Activated CD4-positive, alpha-beta T cell treated with anti-CD3 and anti-CD28 coated beads, Interleukin-2, amount 10 ng/mL, durations not matched to agents 7 days and 5 days (primary cell): ENCODE results near the gene IFNA6. TPM values are rescaled to one million over a fixed set of nuclear protein-coding genes. Genes with fewer than 3 reads are reported as not detected.

Experiments
- CTCF ChIA-PET: fragments of 350-600 bp; sonication (Branson Sonifier 250); formaldehyde crosslinking; loops from one replicate; lab custom pipeline; 2021; ENCODE audit warnings: antibody characterized with exemption; lab: Charles Lee
- POLR2A ChIA-PET: fragments of 350-600 bp; sonication (Branson Sonifier 250); formaldehyde crosslinking; loops from one replicate; lab custom pipeline; 2021; ENCODE audit warnings: antibody characterized with exemption; lab: Charles Lee
- DNase-seq: peaks from one replicate; pipeline ENCODE4 v3.0.0-alpha.2; 2020
- H3K27ac Mint-ChIP-seq: one replicate; pipeline ENCODE4 v1.8.0; 2021; ENCODE audit warnings: mild to moderate bottlenecking, moderate library complexity, mixed read lengths
- H3K27me3 Mint-ChIP-seq: one replicate; pipeline ENCODE4 v1.8.0; 2021; ENCODE audit warnings: mixed read lengths
- H3K36me3 Mint-ChIP-seq: one replicate; pipeline ENCODE4 v1.8.0; 2021; ENCODE audit warnings: low read depth, mixed read lengths
- H3K4me1 Mint-ChIP-seq: one replicate; pipeline ENCODE4 v1.8.0; 2021; ENCODE audit warnings: mixed read lengths
- H3K4me3 Mint-ChIP-seq: one replicate; pipeline ENCODE4 v1.8.0; 2021; ENCODE audit warnings: mild to moderate bottlenecking, moderate library complexity, mixed read lengths
- H3K9me3 Mint-ChIP-seq: one replicate; pipeline ENCODE4 v1.8.0; 2021; ENCODE audit warnings: mixed read lengths
- total RNA-seq, 2 experiments: library from RNA; stranded (reverse); gene quantifications; one replicate each; pipeline ENCODE4 v1.2.3, GENCODE V29; 2021

IFNA6 gene
- total RNA-seq, 2 experiments from 2014 or later = not detected

DNA sequence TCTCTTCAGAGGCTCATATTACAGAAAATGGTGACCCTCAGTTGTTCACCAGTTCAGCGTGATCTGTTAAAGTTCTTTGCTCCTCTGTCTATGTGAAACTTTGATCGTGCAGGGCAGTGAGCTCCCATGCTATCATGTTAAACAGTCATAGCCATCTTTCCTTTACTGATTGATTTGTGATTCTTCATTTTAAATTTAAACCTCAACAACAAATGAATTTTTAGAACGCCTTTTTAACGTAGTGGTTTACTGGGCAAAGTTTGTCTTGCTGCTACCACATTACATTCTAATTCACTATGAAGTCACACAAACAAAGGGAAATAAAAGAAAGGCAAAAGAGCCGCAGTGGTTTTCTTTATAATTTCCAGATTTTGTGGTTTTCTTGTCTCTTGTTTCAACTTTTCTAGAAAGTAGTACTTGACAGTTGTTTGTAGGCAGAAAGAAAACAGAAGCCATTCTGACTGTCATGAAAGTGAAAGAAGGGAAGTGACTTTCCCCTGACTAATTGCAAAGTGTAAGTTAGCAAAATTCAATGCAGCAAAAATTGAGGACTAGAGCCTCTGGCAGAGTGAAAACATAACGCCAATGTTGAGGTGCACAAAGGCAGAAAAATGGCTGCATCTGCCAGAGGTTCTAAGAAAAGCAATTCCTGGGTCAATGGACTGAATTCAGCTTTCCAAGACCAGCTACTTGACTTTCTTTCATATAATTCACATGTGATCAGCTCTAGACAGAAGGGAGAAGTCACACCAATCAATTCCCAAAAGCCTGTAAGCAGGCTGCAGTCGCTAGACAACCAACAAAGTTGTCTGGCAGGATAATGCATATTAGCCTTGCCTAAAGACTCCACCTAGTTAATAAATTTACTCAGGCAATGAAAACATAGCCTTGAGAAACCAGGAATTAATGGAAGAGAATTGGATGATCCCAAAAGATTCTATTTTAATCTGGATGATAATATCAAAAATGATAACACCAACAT, 7.1 kb upstream of the IFNA6 start:
- Mint-ChIP-seq H3K4me1 (peaks cover 23% of the 10 kb centered on the region), H3K27me3 (peaks cover 32% of the 10 kb centered on the region), H3K4me3 (peak overlapping the region; percentile 57), H3K27ac (peak overlapping the region; percentile 96), H3K36me3 (peaks cover 7% of the 10 kb centered on the region), H3K9me3 (peaks cover 6% of the 10 kb centered on the region)
- CTCF ChIA-PET = no interaction called here
- DNase-seq = peak; percentile 28
- POLR2A ChIA-PET = no interaction called here

DNA sequence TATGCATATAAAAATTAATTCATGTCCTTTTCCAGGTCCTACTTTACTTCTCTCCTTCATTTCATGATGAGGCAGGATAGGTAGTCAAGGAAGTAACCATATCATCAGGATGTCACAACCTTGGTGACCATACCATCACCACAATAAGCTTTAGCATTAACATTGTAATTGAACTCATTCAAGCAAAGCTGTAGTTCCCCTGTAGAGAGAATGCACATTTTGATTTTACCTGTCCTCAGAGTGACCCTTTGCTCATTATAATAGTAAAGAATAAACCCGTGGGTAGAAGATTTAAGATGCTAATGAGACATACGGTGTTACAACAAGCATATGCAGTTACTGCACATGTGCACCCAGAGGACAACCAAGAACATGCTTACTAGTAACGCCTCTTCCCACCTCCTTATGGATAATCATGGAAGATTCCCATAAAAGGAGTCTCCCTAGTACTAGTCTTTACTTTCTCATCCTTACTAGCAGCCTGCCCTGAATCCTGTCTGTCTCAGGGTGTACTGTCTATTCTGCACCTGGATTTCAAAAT, 2.2 kb downstream of the IFNA6 start:
- Mint-ChIP-seq H3K27ac (no peak overlapping the region), H3K36me3 (peaks cover 5% of the 10 kb centered on the region), H3K4me3 (no peak overlapping the region), H3K9me3 (peaks cover 8% of the 10 kb centered on the region), H3K27me3 (peaks cover 69% of the 10 kb centered on the region), H3K4me1 (no peaks in the 10 kb centered on the region)
- POLR2A ChIA-PET = no interaction called here
- CTCF ChIA-PET = no interaction called here
- DNase-seq = no peak

DNA sequence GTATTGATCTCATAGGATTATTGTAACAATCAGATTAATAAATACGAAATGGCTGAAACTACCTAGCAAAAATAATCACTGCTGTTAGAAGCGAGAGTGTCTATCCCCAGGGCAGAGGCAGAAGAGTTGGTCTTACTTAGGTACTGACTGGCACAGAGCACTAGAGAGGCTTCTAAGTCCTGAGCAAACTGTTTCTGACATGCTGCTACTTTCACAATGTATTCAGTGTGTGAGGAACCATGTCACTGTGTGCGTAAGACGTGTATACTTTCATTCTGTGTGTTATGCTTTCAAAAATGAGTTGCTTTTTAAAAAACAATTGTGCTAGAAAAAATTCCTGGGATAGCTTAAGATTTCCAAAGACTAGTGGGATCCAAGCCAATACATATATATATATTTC, 10.0 kb downstream of the IFNA6 start:
- no peak overlapping the region for H3K27ac Mint-ChIP-seq
- CTCF ChIA-PET = no interaction called here
- H3K36me3 Mint-ChIP-seq = peaks cover 6% of the 10 kb centered on the region
- POLR2A ChIA-PET = no interaction called here
- no peak for DNase-seq
- peaks cover 10% of the 10 kb centered on the region for H3K9me3 Mint-ChIP-seq
- peaks cover 36% of the 10 kb centered on the region for H3K27me3 Mint-ChIP-seq
- no peak overlapping the region for H3K4me3 Mint-ChIP-seq
- peaks cover 9% of the 10 kb centered on the region for H3K4me1 Mint-ChIP-seq

DNA sequence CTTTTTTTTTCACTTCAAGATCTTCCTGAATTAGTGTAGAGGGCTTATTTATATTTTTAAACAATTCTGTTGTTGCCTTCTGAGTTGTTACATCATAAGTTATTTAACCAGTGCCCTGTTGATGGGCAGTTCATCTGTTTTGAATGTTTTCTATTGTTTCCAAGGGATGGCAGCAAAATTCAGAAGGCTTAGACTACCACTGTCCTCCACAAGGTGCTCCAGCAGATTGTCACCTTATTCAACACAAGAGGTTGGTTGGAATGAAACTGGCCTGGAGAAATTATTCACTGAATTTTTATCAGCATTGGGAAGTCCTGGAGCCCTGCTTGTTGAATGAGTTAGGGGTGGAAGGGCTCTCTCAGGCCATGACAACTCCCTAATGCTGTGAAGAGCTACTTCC, 14.2 kb downstream of the IFNA6 start:
- CTCF ChIA-PET = interaction anchor here (1.0 kb wide), 1 partner anchor 10 kb away, joined by 4 read pairs; no protein-coding TSS in a partner anchor
- DNase-seq = no peak
- Mint-ChIP-seq H3K4me1 (peaks cover 39% of the 10 kb centered on the region), H3K36me3 (peaks cover 27% of the 10 kb centered on the region), H3K27ac (no peak overlapping the region), H3K27me3 (peaks cover 15% of the 10 kb centered on the region), H3K4me3 (no peak overlapping the region), H3K9me3 (peaks cover 2% of the 10 kb centered on the region)
- POLR2A ChIA-PET = no interaction called here

DNA sequence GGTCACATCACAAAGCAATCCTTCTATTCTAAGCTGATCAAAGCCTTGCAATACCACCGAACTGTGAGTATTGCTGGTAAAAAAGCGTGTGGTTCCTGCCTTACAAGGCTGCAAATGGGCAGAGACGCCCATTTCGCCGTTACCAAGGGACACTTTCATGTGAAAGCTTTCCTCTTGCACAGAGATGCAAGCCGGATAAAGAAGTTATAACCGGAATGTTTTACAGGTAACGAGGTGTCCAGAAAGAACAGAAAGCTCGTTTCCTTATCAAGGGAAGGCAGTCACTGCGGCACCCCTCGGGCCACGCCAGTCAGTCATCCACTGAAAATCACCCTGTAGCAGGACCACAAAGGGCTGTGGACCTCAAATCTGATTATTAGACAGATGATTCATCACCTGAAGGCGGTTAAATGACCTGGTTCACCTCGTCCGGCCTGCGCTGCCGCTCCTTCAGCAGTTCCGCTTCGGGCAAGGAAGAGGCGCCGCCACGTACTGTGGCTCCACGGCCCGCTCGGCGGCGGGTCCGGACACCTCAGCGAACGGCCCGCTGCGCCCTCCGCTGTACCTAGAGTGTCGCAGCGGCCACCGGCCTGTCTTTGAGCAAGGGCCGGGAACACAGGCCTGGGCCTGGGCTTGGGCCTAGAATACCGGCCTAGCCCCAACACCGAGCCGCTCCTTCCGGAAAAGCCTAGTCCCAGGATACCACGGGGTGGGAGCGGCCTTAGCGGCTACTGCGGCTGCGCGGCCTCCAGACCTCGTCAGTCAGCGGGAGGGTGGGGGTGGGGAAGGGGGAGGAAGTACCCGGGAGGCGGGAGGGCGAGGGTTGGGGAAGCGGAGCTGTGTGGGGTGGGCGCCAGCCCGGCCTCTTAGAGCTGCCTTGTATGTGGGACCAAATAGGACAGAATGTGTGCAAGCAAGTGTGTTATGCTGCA, 15.7 kb downstream of the IFNA6 start, which contains the start of gene KLHL9:
Gene KLHL9, minus strand, starts transcription at position 704 of the 932 bp plus-strand sequence. Its CDS starts 545 bp downstream, at position 159.
- Mint-ChIP-seq H3K27me3 (peaks cover 12% of the 10 kb centered on the region), H3K9me3 (peaks cover 2% of the 10 kb centered on the region), H3K4me1 (peaks cover 50% of the 10 kb centered on the region), H3K36me3 (peaks cover 37% of the 10 kb centered on the region), H3K4me3 (peak within 1 kb of the TSS; percentile 91), H3K27ac (peak within 1 kb of the TSS; percentile 96)
- ChIA-PET POLR2A (no interaction called here), CTCF (interaction anchor here (0.8 to 2.0 kb wide), 5 partner anchors 9 to 224 kb away, joined by 3 to 10 read pairs (median 5); no protein-coding TSS in a partner anchor)
- peak; percentile 87 for DNase-seq

DNA sequence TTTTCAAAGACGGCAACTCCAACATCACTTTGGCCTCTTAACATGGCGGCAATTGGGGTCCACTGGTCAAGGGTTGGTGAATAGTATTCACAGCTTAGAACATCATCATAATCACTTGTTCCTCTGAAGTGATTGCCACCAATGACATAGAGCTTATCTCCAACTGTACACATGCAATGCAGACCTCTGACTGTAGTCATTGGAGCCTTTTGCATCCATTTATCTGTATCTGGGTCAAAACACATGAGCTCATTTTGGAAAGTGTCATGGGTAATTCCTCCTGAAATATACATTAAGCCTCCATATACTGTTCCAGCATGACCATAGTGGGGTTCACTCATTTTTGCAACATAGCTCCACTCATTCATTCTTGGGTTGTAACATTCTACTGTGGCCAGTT, 17.5 kb downstream of the IFNA6 start:
- no peak overlapping the region for H3K27ac Mint-ChIP-seq
- H3K4me3 Mint-ChIP-seq = peak overlapping the region; percentile 91
- no peak for DNase-seq
- peaks cover 59% of the 10 kb centered on the region for H3K4me1 Mint-ChIP-seq
- ChIA-PET CTCF (interaction anchor here (0.6 to 2.0 kb wide), 2 partner anchors 63 to 251 kb away, joined by 3 to 10 read pairs; no protein-coding TSS in a partner anchor), POLR2A (no interaction called here)
- peaks cover 3% of the 10 kb centered on the region for H3K27me3 Mint-ChIP-seq
- peaks cover 2% of the 10 kb centered on the region for H3K9me3 Mint-ChIP-seq
- peaks cover 41% of the 10 kb centered on the region for H3K36me3 Mint-ChIP-seq

DNA sequence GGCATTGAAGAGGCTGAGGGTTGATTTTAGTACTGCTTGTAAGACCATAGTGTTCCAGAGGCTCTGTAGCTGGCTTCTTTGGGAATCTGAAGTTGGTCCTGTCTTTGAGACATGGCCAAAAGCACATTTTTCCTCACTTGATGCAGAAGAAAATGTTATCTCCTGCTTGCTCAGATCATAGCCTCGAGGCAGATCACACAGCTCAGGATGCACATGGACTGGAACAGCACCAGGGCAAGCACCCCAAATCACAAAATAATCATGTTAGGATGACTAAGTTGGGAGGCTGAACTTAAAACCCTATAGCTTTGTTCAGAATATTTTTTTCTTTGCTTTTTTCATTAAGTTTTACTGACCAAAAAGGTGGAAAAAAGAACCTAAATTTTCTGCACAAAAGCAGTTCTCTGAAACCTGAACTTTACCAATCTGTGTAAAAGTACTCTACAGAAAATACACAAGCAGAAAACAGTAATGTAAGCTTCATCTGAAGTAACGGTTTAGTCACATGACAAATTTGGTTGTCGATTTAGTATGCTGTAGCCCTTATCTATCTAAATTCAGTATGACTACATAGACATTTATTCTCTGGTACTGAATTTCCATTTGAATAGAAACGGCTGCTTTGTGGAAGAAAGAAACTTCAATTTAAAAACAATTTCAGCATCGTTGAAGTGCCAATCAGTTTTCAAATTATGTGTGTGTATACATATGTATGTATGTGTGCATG, 18.8 kb downstream of the IFNA6 start:
- H3K4me3 Mint-ChIP-seq = no peak overlapping the region
- no peak for DNase-seq
- peaks cover 41% of the 10 kb centered on the region for H3K36me3 Mint-ChIP-seq
- ChIA-PET POLR2A (no interaction called here), CTCF (interaction anchor here (2.3 kb wide), 1 partner anchor 64 kb away, joined by 5 read pairs; no protein-coding TSS in a partner anchor)
- peaks cover 2% of the 10 kb centered on the region for H3K9me3 Mint-ChIP-seq
- H3K27ac Mint-ChIP-seq = no peak overlapping the region
- no peaks in the 10 kb centered on the region for H3K27me3 Mint-ChIP-seq
- H3K4me1 Mint-ChIP-seq = peaks cover 65% of the 10 kb centered on the region

DNA sequence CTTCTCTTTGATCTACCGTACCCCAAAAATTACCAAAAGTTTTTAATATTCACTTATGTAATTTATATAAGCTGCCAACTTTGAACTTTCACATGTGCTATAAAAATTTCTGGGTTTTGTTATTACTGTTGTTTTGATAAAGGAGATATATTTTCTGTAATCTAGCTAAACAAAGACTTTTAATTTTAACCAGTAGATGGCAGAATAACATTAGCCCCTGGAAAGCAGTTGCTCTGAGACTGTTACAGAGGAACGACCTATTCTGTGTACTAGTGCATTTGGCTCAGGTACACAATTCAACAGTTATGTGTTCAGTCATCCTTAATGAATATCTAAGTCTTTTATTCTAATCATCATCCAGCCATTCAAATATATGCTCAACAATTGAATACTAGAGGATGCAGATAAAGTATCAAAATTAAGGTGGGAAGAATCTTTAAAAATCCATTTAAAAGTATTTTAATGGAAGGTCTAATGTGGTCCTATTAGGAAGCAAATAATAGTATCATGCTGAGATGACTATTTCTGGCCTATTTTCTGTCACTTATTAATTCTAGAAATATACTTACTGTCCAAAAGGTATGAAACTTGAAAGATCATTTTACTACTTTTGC, 24.1 kb downstream of the IFNA6 start:
- DNase-seq = peak; percentile 22
- POLR2A ChIA-PET = no interaction called here
- Mint-ChIP-seq H3K27me3 (no peaks in the 10 kb centered on the region), H3K36me3 (peaks cover 42% of the 10 kb centered on the region), H3K4me3 (no peak overlapping the region), H3K4me1 (peaks cover 39% of the 10 kb centered on the region), H3K27ac (no peak overlapping the region), H3K9me3 (no peaks in the 10 kb centered on the region)
- CTCF ChIA-PET = interaction anchor here (0.6 to 2.0 kb wide), 11 partner anchors 8 to 1794 kb away, joined by 3 to 8 read pairs (median 4); partner anchors contain the start of genes IFNA6 and KLHL9

DNA sequence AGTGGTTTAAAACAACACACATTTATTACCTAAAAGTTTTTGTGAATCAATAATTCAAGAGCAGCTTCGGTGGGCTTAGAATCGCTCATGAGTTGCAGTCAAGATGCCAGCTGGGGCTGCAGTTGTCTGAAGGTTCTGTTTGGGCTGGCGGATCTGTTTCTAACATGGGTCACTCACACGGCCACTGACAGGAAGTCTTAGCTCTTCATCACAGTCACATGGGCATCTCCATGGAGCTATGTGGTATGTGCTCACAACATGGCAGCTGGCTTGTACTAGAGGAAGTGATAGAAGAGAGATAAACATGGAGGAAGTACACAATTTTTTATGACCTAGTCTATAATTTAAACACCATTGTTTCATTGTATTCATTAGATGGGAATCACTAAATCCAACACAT, 26.6 kb downstream of the IFNA6 start:
- no peak overlapping the region for H3K4me3 Mint-ChIP-seq
- no peak overlapping the region for H3K27ac Mint-ChIP-seq
- peaks cover 31% of the 10 kb centered on the region for H3K36me3 Mint-ChIP-seq
- ChIA-PET CTCF (no interaction called here), POLR2A (no interaction called here)
- no peak for DNase-seq
- no peaks in the 10 kb centered on the region for H3K27me3 Mint-ChIP-seq
- no peaks in the 10 kb centered on the region for H3K9me3 Mint-ChIP-seq
- peaks cover 22% of the 10 kb centered on the region for H3K4me1 Mint-ChIP-seq

DNA sequence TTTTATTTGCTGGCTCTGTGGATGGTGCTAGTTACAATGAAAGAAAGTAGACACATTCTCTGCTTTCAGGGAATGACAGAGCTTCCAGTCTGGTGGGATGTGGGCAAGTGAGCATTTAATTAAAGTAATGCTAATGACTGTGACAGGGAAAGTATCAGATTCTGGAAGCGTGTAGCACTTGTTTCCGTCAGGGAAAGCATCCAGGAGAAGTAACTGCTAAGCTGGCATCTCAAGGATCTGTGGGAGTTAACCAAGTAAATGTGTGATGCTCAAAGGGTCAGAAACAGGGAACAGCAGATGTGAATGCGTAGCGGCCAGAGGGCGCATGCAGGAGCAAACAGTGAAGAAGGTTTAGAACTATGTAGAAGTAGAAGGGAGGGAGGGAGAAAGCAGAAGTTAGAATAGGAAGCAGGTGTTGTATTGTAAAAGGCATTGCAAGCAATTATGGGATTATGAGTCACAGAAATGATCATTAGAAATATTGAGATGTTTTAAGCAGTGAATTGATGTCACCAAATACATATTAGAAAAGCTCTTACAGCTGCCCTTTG, 27.7 kb downstream of the IFNA6 start:
- H3K27ac Mint-ChIP-seq = no peak overlapping the region
- POLR2A ChIA-PET = interaction anchor here (0.6 kb wide), 1 partner anchor 103 kb away, joined by 3 read pairs; no protein-coding TSS in a partner anchor
- peaks cover 31% of the 10 kb centered on the region for H3K36me3 Mint-ChIP-seq
- CTCF ChIA-PET = interaction anchor here (0.6 to 1.1 kb wide), 2 partner anchors 12 to 72 kb away, joined by 3 read pairs; partner anchors contain the start of gene KLHL9
- H3K4me1 Mint-ChIP-seq = peaks cover 20% of the 10 kb centered on the region
- no peaks in the 10 kb centered on the region for H3K9me3 Mint-ChIP-seq
- no peaks in the 10 kb centered on the region for H3K27me3 Mint-ChIP-seq
- no peak overlapping the region for H3K4me3 Mint-ChIP-seq
- DNase-seq = no peak

DNA sequence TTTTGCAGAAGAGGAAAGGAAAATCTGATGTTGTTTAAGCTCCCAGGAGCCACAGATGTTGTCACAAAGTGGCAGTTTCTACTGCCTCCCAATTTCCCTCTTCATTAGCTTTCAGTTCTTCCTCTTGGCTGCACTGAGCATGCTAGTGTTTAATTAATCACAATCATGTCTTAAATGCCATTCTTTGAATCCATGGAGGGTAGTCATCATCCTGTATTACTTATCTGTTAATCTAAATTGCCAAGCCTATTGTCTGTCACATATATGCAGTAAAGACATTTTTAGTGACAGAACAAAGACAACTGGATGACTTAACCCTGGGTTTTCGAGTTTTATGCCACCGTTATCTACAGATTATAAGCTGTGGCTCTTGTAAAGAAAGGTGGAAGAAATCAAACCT, 30.2 kb downstream of the IFNA6 start:
- POLR2A ChIA-PET = no interaction called here
- Mint-ChIP-seq H3K4me1 (peaks cover 9% of the 10 kb centered on the region), H3K9me3 (no peaks in the 10 kb centered on the region), H3K4me3 (no peak overlapping the region), H3K27ac (no peak overlapping the region), H3K27me3 (no peaks in the 10 kb centered on the region), H3K36me3 (peaks cover 27% of the 10 kb centered on the region)
- CTCF ChIA-PET = no interaction called here
- no peak for DNase-seq
